Activated CD4-positive, alpha-beta T cell treated with anti-CD3 and anti-CD28 coated beads for 48 hours (primary cell): ENCODE data around the gene GNA14.
"Not testable (repeated sequence)": the region's sequence is repeated elsewhere in the genome, so short reads cannot be mapped to it uniquely, and the experiment has no call there.

Source experiments
- DNase-seq: peaks from one replicate; pipeline ENCODE4 v3.0.0-alpha.2; 2020

GNA14 gene

DNA sequence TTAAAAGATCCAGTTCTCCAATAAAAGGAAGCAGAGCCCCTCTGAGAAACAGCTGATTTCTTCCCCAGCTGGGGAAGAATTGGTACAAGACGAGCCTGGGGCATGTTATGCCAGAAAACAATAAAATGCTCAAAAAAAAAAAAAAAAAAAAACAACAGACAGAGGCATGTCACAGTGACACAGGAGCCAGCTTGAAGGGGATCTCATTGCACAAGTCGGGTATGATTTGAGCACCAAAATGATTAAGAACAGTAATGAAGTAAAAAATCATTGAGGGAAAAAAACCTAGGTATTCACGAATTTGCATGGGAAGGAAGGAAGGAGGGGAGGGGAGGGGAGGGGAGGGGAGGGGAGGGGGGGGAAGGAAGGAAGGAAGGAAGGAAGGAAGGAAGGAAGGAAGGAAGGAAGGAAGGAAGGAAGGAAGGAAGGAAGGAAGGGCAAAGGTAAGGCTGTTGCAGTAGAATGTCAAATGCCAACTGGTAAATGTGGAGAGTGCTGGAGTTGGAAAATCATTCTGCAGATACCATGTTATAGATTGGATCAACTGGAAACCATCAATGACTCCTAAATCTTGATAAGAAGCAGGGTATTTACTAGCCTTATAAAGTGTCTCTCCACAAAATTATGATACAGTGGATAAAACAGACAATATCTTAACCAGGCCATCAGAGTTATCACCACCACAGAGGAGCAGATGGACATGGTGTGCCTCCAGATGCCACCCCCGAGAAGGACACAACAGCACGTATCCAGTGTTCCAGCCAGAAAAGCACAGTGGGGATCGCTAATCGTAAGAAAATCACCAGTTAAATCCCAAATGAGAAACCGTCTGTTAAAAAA is 7.2 kb downstream of the GNA14 start:
- no peak for DNase-seq

DNA sequence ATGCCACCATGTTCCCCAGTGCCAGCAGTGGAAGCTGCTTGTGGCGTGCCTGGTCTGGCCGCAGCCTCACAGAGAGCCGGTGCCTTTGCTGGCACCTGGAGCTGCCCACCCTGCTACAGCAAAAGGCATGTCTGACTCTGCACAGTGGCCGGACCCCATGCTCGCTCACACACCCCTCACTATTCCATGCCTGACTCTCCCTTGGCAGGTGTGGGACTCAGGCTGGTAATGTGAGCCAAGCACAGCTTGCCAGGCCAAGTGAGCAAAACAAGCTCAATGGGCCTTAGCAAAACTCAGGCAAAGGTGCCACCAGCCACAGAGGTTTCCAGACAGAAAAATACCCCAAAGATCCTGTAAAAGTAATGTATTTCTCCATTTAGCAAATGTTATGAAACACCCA is 15.5 kb downstream of the GNA14 start:
- no peak for DNase-seq

DNA sequence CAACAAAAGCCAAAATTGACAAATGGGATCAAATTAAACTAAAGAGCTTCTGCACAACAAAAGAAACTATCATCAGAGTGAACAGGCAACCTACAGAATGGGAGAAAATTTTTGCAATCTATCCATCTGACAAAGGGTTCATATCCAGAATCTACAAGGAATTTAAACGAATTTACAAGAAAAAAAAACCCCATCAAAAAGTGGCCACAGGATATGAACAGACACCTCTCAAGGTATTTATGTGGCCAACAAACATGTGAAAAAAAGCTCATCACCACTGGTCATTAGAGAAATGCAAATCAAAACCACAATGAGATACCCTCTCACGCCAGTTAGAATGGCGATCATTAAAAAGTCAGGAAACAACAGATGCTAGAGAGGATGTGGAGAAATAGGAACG is 19.3 kb downstream of the GNA14 start:
- DNase-seq: not testable (repeated sequence)

DNA sequence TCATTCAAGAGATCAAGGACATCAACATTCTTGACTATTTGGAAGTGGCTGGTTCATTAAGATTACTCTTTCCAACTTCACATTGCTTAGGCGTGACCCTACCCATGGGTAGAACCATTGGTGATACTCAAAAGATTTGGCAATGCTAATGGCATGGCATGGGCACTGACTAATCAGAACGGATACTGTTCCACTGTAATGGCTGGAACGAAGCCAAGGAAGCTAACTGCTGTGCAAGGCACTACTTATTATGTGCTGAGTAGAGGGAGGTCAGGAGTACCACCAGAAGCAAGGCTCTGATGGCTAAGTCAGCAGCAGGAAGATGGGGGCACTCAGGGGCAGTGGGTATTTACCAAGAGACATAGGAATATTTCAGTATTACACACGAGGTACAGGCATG is 31.9 kb downstream of the GNA14 start:
- no peak for DNase-seq

DNA sequence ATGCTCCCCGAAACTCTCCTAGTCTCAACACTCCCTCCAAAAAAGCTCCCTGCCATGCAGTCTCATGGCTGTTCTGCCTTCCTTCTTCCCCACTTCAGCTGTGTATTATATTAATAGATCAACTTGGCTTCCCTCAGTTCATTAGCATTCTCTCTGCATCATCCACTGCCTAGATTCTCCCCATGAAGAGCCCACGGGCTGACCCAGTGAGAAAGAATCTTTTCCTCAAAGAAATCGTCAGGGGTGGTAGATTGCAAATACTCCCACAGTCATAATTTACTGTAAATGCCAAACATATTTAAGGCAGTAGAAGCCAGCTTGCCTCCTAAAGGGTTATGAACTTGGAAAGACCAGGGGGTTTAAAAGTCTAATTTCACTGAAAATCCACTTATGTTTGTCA is 33.5 kb downstream of the GNA14 start:
- DNase-seq: no peak

DNA sequence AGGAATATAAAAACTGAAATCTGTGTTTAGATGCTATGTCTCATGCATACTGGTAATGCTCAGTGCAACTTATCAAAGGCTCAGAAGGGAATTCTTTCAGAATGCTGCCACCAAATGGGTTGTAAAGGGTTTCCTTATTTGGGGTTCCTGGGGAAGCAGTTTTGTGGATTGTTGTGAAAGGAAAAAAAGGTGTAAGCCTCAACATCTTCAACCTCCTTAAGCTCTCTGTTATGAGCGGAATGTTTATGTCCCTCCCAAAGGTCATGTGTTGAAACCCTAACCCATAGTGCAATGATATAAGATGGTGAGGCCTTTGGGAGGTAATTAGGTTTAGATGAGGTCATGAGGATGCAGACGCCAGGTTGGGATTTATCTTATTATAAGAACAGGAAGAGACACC is 41.6 kb downstream of the GNA14 start:
- DNase-seq: no peak

DNA sequence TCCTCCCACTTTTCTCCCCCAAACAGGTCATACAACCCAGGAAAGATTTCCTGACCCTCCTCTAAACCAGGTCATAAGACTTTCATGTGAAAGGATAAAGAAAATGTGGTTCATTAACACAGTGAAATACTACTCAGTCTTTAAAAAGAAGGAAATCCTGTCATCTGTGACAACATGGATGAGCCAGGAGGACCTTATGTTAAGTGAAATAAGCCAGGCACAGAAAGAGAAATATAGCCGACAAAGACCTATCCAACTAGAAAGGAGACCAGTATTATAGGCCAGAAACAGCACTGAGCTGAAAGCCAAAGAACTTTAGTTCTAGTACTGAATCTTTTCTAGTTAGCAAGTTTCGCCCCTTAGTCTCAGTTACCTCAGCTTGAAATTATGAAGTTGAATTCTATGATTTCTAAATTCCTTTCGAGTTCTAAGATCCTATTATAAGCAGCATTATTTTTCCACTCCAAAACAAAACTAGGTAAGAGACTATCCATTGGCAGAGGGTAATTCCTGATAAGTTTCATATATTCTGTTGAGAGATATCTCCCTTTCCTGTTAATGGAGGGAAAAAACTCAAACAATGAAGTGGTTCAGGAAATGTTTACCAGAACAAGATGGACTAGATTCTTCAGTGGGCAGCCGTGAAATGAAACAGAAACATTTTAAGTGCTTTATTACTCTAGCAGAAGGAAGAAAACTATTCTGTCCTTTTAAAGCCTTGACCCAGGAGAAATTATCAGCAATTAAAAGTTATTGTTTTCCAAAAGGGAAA is 42.5 kb downstream of the GNA14 start:
- DNase-seq: no peak

DNA sequence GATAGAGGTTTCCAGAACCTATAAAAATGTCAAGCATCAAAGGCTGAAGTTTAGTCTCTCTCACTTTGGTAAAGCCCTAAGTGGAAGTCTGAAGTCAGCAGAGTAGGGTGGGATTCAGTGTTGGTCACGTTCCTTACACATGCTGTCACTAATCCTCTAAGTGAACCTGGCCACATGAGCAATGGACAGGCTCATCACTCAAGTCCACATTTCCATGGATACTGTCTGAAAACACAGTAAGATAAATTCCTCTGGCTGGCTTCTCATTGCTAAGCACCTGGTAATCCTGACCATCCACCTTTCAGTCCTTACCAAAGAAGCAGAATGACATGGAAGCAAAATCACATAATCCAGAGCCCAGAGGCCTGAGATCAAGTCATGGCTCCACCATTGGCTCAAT is 43.8 kb downstream of the GNA14 start:
- DNase-seq: no peak

DNA sequence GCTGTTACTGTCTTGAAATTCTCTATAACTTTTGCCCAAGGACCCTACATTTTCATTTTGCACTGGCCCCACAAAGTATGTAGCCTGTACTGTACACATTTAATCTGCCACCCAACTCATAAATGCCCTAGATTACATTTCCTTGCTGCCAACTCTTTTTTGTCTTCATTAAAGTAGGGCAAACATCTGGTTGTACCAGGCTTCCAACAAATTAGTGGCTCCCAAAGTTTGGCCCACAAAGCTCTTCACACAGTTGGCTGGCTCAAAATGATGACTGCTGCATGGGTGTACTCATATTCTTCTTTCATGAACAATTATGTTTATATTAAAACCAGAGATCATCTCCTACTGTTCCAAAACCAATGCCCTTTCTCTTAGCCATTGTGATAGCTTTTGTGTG is 45.3 kb downstream of the GNA14 start:
- DNase-seq: no peak

DNA sequence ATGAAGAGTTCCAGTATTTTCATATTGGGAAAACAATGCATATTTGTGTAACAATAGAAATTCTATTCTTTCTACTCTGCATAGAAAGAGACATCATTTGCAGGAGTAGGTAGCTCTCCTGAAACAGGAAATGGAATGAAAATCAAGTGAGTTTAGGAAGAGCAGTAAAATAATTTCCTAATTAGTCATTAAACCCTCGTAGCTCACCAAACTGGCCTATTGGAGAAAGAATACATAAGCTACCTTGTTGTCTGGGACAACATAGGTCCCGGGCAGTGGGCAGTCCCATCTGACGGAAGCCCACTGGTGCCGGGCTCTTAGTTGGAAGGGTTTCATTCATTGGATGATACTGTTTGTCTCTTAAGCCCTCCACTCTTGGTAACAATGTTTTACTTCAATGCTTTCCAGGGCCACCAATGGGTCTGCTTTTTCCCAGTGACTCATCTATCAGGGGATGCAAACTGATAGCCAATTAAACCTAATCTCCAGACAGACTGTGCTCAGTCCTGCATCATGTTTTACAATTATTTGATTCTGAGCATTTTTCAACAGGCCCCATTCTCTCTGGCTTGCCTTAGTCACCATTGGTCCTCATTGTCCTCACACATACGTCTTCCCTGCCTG is 46.5 kb downstream of the GNA14 start:
- no peak for DNase-seq

DNA sequence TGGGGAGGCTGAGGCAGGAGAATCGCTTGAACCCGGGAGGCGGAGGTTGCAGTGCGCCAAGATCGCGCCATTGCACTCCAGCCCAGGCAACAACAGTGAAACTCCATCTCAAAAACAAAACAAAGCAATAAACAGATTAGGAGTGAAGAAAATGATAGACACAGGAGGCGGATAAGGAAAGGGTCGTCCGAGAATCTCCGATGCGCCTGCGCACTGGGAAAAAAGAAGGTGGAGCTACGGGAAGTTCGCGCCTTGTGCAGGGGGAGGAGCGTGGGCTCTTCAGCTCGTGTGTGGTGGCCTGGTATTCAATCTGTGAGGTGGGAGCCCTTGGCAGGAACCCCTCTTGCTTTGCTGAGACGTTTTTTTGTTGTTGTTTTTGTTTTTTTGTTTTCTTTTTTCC is 47.3 kb downstream of the GNA14 start:
- DNase-seq: no peak

DNA sequence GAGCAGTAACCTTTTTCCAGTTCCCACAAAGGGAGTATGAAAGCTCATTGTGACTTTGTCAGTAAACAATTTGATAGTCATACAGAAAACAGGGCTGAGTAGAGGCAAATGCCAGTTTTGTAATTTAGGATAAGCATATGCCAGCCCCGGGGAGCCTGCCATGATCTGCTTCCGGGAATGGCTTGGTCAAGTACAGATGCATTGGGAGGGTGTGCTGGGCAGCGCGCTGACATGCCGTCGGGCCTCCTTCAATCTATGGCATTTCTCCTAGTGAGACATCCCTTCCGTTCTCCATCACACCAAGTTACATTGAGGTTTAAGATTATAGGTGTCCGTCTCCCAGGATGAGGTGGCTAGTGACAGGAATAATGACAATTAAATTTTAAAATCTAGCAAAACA is 48.6 kb downstream of the GNA14 start:
- DNase-seq: no peak

DNA sequence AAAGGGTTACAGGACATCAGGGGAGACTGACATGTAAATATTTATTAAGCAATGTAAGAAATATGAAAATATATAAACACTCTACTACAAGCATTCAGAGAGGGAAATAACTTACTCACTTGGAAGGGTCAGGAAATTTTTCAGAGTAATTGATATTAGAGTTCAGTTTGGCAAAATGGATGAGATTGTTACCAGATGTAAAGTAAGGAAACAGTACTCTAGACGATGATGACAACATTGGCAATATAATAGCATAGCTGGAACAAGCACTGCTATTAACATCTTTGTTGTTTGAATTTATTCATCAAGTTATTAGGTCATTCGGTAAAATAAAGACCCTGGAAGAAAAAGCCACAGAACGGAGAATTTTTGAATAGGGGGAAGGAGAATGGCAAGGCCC is 49.1 kb downstream of the GNA14 start:
- no peak for DNase-seq

DNA sequence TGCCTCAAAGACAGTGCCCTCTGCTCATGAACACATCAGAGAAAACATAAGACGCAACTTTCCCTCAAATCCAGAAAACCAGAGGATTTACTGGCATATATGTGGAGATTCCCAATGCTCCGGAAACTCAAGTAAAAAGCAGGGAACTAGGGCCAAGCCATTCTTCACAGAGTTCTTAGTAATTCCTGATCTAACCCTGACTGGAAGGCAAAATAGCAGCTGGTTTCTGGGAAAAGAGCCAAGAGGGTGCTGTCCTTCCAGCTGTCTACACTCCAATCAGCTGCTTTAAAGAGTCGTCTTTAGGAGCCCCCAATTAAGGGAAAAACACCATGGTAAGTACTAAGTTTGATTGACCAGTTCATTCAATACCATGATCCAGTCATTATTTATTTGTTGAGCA is 49.6 kb downstream of the GNA14 start:
- DNase-seq: no peak

DNA sequence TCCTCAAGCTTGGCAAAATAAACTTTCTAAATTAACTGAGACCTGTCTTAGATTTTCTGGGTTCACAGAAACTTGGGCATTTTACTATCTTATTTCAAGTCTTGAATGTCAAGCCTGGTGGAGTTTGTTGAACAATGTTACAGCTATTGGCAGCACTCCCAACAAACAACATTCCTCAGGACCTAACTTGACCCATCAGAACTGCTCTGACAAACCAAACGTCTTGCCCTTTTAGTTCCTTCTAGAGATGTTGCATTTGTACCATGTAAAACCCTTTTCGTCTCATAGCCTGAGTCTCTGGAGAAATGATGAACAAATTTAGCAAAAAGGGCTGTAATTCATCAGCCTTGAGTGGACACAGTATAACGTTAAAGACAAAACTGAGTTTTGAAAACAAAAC is 51.1 kb downstream of the GNA14 start:
- no peak for DNase-seq

DNA sequence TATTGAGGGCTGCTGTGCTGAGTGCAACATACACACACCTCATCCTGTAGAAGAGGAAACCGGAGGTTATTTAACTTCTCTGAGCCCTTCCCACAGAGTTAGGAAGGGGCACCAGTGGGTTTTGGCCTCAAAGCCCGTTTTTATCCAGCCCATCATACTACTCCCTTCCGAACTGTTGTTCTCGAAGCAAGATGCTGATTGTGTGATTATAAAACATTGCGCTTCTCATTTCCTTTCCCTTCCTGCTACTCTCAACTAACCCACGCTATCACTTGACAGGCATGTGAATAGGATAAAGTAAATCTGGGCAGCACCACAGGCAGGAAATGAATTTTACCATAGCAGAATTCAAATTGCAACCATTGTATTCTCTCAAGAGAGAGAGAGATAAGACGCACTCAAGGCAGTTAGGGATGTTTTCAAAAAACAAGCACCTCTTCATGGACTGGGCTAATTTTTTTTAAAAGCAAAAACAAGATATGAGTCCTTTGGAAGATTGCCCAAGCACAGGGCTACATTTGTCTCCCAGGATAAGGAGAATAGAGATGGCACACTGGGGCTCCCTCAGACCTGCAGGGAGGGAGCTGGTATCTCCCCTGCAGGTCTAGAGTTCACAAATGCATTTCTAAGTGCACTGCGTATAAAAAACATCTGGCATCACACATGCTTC is 52.6 kb downstream of the GNA14 start:
- no peak for DNase-seq

DNA sequence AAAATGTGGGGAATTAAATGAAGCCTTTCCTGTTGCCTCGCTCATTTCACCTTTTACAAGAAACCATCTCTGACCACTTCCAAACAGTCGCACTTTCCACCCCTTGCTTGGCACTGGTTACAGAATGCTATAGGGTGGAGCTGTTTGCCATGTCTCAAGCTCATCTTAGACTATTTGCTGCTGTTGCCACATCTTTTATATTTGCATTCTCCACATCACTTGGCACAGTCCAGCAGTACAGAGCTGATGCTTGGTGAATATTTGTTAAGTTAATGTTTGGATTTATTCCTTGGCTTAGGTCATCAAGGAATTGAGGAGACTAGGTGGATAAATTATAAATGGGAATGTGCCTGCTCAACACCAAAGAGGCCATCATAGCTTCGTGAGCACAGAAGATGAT is 53.2 kb downstream of the GNA14 start:
- peak; percentile 5 for DNase-seq

DNA sequence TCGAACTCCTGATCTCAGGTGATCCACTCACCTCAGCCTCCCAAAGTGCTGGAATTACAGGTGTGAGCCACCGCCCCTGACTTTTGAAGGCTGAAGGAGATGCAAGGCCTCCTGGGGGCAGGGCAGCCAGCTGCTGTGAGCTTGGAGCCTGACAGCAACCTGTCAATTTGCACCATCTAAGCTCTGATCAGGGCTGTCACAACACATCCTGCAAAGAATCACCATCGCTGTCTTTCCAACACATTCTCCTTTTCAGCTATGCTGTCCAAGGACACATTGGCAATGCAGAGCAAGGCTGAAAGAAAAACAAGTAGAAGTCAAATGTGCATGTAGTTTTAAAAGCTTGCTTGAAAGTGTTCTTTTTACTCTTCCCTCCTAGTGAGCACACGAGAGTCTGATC is 54.6 kb downstream of the GNA14 start:
- DNase-seq: no peak

DNA sequence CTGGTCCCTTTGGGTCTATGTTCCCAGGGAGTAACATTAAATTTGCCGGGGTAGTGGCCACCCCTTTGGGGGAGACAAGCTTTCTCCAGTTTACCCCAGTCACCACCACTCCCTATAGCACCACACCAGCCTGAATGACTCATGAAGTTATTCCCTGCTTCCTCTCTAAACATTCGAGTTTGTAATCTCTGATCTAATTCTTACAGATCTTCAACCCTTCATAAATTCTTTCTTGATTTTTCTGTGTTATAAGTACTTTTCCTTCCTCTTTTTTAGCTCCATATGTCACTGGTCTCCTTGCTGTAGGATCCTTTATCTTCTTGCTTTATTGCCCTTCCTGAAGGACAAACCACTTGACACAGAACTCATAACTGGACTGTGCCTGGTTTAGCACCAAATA is 55.6 kb downstream of the GNA14 start:
- DNase-seq: no peak

DNA sequence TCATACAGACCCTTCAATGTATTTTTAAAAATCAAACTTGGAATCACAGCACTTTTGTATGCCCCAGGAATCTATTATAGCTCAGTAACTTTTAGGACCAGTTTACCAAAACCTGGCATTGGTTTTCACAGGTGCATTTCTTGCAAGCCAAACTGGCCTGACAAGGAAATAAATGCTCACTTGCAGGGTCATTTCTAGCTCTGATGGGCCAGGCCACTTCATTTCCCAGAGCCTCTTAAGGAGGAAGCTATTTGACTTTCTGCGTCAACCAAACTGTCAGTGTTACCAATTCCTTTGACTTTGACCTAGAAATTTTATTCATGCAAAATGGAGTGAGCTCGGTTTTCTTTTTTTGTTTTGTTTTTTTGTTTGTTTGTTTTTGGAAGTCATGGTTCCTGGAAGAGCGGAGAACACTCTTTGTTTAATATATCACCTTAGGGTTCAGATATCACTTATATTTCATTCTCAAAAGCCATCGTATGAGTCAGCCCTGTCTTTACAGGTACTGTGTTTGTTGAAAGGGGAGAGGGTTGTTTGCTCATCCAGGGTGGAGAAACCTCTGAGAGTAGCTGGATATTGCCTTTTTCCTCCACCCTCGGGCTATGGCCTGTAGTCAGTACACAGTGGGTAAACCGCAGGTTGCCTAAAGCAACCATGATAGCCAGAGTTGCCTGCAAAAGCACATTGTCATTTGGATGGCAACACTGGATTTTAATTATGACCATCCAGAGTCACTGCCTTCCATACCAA is 58.9 kb downstream of the GNA14 start:
- DNase-seq: no peak

DNA sequence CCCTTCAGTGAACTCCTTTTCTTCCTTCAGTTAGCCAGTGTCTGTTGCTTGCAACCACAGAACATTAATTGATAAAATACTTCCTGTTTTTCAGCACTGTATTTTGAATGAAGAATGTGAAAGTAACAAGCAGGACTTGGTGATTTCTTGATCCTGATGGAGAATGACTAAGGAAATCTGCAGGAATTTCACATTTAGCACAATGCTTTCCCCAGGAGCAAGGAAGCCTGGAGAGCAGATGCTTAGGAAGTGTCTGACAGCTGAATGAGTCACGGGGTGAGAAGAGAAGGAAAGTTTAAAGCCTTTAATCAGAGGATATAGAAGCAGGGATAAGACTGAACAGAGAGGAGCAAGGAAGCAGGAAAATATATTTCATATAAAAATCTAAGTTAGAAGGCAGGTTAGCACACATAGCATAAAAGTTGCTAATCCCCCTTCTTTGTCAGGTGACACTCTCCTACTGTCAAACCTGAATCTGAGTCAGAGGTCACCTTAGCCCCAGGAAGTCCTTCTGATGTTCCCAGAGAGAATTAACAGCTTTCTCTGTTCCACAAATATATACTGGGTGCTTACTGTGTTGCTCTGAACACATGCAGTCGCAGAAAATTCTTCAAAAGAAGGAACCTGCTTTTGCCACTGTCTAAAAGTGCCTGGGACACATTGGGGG is 59.7 kb downstream of the GNA14 start:
- no peak for DNase-seq

DNA sequence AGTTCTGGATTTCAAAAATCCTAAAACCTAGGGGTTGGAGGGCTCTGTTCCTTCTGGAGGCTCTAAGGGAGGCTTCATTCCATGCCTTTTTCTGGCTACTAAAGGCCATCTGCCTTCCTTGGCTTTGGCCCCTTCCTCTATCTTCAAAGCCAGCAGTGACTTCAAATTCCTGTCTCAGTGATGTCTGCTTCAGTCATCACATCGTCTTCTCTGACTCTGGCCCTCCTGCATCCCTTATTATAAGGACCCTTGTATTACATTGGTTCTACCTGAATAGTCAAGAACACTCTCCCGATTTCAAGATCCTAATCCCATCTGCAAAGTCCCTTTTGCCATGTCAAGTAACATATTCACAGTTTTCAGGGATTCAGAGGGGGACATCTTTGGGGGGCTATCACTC is 60.3 kb downstream of the GNA14 start:
- DNase-seq: no peak
